NOMO-1 (cell line): ENCODE measurements around the gene ZXDC.

Experiments
- DNase-seq, 2 experiments: peaks; one replicate each; lab custom pipeline; 2025; ENCODE audit not compliant: unreplicated experiment in 2 of 2; lab: John Stamatoyannopoulos, UW

ZXDC gene

DNA sequence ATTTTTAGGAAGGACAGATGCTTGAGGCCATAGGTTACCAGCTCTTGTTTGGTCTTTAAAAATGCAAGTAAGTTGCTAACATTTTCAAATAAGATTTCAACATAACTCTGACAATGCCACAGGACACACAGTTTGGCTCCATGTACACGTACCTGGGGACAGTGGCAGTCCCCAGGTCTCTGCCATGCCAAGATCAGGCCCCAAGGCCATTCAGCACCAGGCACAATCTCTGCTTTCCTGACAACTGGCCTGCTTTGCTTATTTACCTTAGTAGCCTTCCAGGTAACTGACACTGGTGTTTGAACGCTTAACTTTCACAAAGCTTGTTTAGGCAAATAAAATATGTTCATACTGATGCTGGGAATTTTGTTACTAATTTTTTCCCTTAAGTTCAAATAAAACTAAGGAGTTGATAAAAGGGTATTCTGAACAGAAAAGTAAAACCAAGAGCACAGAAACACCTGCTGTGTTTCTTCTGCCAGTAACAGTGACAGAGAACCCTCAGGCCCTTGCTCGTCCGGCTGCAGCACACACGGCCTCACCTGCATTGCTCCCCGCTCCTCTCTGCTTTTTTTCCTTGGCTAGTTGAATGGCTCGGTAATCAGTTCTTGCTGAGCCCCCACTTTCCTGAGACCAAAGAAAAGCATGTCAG, 16.5 kb downstream of the ZXDC start:
- no peak for DNase-seq

DNA sequence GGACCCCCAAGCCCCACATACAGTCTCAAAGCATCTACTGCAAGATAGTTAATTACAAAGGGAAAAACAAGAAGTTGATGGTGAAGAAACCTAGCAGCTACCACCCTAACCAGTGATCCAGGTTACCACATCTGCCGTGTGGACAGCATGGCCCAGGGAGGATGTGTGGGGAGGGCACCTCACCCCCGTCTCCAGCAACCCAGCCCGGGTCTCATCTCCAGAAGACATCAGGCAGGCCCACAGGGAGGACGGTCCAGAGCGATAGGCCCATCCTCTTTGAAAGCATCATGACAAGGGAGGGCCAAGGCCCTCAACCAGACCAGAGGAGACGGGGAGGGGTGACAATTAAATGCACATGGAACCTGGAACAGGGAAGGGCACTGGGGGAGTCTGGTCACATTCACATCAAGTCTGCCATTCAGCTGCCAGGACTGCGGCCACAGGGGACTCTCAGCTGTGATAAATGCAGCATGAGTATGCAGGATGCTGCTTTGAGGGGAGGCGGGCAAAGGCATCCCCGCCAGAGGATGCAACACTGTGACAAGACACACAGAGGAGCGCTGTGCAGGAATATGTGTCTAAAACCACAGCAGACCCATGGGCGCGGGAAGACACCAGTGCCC, 18.8 kb downstream of the ZXDC start:
- no peak for DNase-seq

DNA sequence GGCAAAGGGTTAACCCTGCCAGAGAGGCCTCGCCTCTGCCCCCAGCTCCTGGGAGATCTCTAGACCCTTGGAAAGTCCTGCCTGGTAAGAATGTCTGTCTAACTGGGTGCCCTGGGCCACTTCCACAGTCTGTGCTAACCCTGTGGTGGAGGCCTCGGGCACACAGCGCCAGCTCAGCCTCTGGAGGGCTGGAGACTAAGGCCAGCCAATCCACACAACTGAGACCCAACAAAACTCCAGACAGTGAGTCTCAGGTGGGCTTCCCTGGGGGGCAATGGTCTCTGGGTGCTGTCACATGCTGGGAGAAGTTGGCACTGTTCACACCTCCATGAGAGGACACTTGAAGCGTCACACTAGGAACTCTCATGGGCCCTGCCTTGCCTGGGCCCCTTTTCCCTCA, 19.5 kb downstream of the ZXDC start:
- no peak for DNase-seq

DNA sequence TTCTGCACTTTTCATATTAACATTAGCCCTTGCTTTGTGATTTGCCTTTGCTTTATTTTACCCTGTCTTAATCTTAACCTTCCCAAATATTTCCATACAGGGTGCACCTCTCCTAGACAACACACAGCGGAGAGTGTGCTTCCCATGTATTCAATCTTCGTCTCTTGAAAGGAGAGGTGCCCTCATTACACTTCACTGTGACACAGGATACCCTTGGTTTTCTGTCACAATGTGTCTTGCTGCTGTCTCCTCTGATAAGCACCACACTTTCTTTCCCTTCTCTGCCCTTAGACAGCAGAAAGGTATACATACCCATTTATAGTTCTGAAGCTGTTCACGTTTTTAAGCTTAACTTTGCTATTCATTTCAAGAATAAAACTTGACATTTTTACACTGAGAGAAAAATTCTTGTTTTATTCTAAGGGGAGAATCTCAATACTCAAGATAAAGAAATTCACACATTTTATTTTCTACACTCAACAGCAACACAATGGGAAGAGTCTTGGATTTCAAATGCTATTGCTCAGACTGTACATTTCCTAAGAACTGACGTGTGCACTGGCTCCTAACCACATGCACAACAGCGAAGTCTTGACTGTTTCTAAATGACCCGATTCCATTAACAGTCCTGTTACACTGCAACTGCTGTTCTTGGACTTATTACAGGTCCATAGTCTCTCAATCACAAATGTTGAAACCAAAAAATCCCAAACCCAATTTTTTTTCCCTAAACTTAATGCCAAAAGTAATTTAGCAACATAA, 21.1 kb downstream of the ZXDC start:
- DNase-seq = no peak

DNA sequence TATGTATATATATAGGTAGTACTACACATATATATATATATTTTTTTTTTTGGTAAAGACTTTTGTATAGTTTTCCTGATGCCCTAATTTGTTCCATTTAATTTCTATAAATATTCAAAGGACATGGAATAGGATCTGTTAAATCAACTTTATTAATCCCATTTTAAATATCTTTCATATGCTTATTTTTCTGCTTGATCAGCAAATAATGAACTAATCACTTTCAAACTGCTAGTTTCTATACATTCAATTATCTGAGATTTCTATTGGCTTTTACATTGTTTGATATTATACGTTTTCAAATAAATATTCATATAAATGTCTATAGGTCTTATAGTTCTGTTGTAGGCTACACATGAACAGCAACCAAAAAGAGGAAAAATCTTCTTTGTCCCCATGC, 21.7 kb downstream of the ZXDC start:
- no peak for DNase-seq

DNA sequence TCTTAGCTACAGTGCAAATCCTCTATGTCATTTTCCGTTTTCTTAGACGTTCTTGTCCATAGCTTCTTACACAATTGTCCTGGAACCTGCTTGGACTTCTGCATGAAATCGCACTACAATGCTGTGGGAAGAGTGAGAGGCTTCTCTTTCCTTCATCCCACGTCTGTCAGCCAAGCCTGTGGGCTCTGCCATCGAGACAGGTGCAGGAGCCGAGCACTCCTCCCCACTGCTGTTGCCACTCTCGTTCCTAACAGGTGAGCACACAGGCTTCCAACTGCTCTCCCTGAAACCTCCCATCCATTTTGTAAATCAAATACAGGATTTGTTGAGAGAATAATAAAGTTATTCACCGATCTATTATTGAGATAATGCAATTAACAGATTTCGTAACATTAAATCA, 23.5 kb downstream of the ZXDC start:
- DNase-seq = no peak

DNA sequence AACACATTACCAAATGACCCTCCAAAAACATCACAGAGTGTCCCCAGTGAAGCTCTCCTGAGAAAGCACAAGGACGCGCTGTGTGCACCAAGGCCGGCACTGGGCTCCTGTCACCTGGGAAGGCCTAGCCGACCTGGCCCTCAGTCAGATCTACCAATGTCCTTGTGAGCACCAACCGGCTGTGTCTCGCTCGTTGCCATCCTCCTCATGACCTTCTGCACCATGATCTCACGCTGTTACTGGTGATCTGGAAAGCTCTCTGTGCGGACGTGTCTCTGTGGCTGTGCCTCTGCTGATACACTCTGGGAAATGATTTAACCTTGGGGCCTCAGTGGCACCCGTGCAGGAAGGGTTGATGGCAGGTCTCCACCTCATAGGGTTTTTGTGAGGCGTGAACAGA, 24.2 kb downstream of the ZXDC start:
- DNase-seq = no peak

DNA sequence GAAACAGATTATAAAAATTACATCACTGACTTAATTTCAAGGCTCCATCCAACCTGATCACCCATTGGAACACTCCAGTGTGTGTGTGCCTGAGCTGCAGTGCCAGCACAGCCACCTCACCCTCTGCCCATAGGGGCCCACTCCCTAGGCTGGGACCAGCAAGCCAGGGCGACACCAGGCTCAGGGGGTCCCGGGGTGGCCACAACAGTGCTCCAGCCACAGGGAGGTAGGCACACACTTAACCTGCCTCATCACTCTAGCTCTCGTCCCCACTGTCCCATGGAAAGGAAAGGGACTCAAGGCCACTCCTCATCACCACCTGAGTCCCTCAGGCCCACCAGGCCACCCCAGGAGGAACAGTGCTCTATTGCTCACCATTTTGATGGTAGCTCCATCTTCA, 24.9 kb downstream of the ZXDC start:
- no peak for DNase-seq

DNA sequence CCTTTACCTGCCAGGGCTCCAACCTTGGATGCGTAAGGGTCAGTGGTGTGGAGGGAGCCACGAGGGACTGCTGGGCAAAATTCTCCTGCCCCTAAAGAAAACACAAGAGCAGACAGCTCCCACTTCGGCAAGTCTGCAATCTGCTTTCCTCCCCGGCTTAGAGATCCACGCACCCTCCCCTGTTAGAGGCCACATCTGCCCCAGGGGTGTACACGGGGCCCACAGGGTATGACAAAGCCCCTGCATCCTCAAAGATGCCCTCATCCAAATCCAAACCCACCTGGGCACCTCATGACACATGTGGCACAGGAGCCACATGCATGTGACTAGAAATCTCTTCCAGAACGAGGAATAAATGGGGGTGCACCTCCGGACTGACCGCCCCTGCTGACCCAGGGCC, 25.5 kb downstream of the ZXDC start:
- DNase-seq = no peak

DNA sequence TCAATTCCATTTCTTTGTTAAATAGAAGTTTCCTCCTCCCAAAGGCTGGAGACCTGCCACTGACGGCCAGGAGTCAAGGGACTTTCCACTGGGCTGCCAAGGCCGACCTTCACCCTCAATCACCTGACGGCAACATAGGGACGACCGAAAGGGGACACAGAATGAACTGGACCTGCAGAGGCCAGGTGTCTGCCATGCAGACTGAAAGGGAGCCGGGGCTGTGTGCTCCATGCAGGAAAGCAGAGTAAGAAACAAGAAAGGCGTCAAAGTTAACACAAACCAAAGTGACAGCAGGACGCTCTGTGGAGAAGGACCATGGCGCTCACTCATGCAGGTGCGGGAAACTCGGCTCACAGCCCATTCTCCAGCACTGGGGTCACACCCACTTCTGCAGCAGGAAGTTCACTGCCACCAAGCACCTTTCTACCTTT, 26.1 kb downstream of the ZXDC start:
- no peak for DNase-seq

DNA sequence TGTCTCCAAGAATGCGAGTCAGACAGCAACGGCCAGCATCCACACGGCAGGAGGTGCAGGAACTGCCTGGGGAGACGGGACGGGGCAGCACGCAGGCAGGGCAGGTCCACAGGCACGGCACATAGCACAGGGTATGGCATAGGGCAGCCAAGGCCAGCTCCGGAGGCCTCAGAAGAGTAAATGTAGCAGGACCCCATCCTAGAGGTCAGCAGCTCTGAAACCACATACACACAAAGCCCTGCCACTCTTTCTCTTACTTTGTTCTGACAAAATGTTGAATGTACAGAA, 26.9 kb downstream of the ZXDC start:
- no peak for DNase-seq

DNA sequence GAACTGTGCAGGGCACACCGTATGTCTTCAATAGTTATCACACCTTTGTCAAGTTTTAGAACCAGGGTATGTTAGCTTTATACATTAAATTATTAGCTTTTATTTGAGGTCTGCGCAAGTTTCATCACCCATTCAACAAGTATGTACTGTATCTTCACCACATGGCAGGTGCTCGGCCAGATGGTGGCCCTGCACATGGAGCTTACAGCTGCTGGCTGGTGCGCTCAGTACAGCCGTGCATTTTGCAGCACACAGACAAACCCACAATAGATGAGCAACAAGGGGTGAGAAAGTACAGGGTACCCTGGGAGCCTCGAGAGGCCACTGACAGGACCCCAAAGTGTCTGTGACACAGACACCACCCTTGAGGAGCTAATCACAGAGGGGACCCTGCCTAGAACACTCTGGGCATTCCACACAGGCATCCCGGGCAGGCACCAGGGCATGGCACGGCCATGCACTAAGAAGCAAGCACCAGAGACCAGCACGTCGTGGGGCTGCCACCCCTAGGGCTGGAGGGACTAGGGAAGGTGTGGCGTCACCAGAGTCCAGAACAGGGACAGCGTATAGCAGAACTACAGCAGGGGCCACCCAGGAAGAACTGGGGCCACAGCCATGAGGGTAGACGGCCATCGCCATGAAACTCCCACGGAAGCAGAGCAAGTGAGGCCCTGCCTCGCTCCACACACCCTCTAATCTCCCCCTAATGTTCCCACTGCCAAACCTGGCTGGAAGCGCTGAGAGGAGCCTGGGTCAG, 27.4 kb downstream of the ZXDC start:
- DNase-seq = no peak

DNA sequence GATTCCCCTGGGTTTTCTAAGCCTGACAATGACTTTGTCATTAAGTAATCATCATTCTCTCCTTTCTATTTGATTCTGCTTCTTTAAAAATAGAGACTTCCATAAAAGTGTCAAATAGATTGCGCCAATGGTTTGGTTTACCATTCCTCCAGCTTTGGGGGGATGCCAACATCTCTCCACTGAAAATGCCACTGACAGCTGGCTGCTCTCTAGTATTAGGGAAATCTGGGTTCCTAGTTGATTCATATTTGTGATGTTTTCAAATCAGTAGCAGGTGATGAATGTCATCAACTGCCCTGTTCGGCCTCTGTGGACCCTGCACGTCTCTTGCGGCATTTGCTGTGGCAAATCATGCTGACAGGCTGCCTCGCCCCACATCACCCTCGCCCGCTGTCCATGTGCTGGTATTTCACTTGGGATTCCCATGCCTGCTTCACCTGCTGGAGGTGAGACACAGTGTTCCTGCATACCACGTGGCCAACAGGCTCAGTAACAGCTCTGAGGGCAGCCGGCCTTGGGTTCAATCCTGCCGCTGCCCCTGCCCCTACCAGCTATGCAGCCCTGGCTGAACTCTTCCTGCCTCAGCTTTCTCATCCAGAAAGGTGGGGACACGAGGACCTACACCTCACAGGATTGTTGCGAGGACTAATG, 28.1 kb downstream of the ZXDC start:
- no peak for DNase-seq

DNA sequence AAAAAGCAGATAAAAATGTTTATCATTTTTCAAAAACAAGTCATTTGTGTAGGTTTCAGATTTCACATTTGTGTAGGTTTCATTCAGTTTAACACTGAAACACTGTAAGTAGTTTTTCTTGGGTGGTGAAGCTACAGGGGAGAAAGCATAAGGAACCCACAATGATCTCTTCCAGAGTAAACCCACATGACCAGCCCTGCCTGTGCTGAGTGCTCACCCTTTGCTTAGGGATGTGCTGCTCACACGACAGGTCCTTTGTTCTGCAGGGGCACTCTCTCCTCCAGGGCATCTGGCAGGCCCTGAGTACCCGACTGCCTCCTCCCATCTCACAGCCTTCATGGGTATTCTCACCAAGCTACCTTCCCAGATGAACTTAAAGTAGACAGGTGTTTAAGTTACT, 28.9 kb downstream of the ZXDC start:
- DNase-seq = no peak

DNA sequence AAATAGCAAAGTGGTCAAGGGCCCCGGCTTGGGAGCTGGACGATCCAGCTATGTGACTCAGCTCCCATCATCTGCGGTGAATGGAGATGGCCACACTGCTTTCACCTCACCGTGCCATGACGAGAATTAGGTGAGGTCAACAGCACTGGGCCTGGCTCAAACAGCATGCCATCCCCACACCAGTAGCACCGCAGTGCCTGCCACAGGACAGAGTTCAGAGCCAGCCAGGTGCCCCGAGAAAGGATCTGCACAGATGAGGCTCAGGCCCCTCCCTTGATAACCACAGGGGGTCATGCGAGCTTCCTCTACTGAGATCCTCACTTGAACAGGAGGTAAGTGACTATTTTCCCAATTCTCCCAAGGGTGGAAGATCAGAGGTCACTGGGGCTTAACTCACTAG, 29.4 kb downstream of the ZXDC start:
- no peak for DNase-seq

DNA sequence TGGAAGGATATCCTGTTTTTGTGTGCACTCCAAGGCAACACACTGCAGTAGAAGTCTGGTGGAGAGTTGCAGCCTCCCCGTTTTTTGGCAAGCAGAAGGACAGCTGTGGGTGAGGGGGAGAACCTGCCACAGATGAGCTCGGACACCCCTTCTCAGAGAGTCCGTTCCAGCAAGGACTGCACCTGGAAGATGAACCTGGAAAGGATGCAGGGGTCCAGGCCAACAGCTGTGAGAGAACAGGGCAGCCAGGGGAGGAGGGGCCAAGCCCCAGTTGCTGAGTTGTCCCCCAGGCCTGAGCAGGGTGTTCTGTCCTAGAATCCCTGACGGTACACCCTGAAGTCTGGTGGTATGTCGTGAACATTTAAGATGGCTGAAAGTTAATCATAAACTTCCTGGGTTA, 30.2 kb downstream of the ZXDC start:
- no peak for DNase-seq

DNA sequence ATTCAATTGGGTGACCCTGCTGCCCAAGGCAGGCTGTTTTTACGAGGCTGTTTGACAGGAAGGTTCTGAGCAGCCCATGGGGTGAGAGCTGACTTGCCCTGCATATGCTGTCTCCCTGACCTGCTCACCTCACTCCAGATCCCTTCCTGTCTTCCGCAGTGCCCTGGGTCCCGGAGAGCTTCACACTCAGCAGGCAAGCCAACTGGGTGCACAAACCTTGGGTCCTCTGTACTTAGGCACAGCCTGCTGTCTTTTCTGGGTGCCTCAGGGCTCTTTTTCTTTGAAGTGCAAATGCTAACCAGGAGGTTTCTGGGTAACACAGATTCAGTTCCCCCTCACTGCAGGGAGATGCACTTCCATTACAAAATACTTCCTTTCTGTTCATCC, 32.8 kb downstream of the ZXDC start:
- no peak for DNase-seq

DNA sequence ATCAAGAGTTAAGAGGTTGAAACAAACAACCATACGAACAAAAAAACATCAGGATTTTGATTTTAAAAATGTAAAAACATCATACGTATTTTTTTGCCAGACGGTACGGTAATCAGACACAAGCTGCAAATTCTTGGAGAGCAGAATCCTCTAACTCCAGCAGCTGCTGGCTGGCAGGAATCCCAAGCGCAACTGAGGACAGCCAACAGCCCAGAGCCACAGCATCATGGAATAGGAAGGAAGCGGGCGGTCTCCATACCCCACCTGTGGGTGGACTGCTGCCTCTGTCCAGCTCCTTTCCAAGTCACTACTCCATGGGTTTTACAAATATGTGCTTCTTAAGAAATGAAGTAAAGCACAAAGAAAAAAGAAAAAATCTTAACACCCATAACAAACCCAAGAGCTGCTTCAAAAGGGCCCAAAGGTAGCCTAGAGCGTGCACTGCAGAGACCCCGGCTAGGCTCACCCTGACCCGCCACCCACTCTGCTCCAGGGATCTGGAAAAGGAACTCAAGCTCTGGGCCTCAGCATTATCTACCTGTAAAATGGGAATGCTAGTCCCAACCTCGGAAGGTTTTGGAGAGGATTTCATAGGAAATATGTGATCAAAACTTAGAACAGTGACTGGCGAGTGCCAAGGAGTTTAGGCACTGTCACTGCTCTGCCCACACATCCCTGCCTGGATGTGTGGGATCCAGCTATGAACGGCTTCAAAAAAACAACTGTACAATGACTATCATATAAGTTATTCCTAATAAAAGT, 33.4 kb downstream of the ZXDC start:
- no peak for DNase-seq

DNA sequence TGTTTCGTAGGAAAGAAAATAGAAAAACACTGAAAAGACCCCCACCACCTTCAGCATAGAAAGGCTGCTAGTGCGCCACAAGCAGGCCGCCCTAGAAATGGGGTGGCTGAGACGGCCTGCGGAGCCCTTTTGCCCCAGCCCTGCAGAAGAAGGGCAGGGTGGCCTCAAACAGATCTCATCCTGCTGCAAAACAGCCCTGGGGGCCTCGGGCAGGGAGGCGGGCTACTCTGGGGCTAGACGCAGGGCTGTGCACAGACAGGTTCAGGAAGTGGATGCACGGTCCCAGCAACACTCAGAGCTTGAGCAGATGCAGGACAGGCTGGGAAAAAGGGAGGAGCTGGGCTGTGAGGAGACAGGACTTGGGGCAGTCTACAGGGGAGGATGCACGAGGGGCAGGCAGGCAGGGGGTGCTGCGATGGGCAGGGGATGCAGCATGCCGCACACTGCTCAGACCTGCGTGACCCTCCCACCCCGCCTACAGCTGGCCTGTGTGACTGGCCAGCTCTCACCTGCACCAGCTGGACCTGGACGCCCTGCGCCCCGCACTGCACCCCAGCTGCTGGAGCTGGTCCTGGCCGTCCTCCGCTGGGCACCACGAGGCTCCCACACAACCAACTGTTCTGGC, 34.3 kb downstream of the ZXDC start:
- no peak for DNase-seq

DNA sequence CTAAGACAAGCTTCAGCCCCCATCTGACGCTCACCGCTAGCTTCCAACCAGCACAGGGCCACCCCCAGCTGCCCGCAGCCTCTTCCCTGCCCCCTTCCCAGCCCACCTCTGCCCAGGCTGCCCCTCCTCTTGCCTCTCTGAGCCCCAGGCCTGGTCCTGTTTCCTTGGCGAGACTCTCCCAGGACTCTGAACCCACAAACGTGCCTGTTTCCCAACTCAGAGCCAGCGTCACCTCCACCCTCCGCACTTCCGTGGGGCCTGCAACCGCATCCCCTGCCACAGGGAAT, 35.0 kb downstream of the ZXDC start:
- DNase-seq = no peak
